Activated CD8-positive, alpha-beta T cell treated with anti-CD3 and anti-CD28 coated beads for 36 hours (primary cell): ENCODE measurements around the gene UBAC2. TPM values are rescaled to one million over a fixed set of nuclear protein-coding genes. Genes with fewer than 3 reads are reported as not detected.
A peak's percentile ranks its signal among the peaks of the same experiment; 100 is the strongest.

Experiments
- ATAC-seq: fragments of 200-7000 bp; cut with Tn5 transposase; one replicate; pipeline ENCODE4 v1.10.0; 2021; ENCODE audit warnings: mild to moderate bottlenecking, moderate library complexity
- CTCF ChIA-PET: fragments of 350-600 bp; sonication (Branson Sonifier 250); formaldehyde crosslinking; loops from one replicate; lab custom pipeline; 2021; ENCODE audit warnings: antibody characterized with exemption; lab: Charles Lee
- POLR2A ChIA-PET: fragments of 350-600 bp; sonication (Branson Sonifier 250); formaldehyde crosslinking; loops from one replicate; lab custom pipeline; 2021; ENCODE audit warnings: antibody characterized with exemption; lab: Charles Lee
- DNase-seq: peaks from one replicate; pipeline ENCODE4 v3.0.0-alpha.2; 2020
- H3K27ac Mint-ChIP-seq: one replicate; pipeline ENCODE4 v1.8.0; 2021; ENCODE audit warnings: mild to moderate bottlenecking, mixed read lengths
- H3K27me3 Mint-ChIP-seq: one replicate; pipeline ENCODE4 v1.8.0; 2021; ENCODE audit warnings: mixed read lengths
- H3K36me3 Mint-ChIP-seq: one replicate; pipeline ENCODE4 v1.8.0; 2021; ENCODE audit warnings: low read depth, mixed read lengths
- H3K4me1 Mint-ChIP-seq: one replicate; pipeline ENCODE4 v1.8.0; 2021; ENCODE audit warnings: low read depth, mixed read lengths
- H3K4me3 Mint-ChIP-seq: one replicate; pipeline ENCODE4 v1.8.0; 2021; ENCODE audit warnings: mild to moderate bottlenecking, moderate library complexity, mixed read lengths
- H3K9me3 Mint-ChIP-seq: one replicate; pipeline ENCODE4 v1.8.0; 2021; ENCODE audit warnings: mixed read lengths
- intact Hi-C: fragments of 100-400 bp; cut with micrococcal nuclease; formaldehyde crosslinking; loops from one replicate; pipeline ENCODE4 v1.10.0; 2022
- total RNA-seq, 2 experiments: library from RNA; stranded (reverse); gene quantifications; one replicate each; pipeline ENCODE4 v1.2.3, GENCODE V29; 2021
- TF ChIP-seq, protein P1 (sequence below): fragments of 200-600 bp; IDR thresholded peaks from one replicate; pipeline ENCODE4 v1.8.0; 2022; ENCODE audit warnings: antibody characterized with exemption, mild to moderate bottlenecking

UBAC2 gene
- total RNA-seq, 2 experiments from 2014 or later = 63.7 to 68.4 TPM

DNA sequence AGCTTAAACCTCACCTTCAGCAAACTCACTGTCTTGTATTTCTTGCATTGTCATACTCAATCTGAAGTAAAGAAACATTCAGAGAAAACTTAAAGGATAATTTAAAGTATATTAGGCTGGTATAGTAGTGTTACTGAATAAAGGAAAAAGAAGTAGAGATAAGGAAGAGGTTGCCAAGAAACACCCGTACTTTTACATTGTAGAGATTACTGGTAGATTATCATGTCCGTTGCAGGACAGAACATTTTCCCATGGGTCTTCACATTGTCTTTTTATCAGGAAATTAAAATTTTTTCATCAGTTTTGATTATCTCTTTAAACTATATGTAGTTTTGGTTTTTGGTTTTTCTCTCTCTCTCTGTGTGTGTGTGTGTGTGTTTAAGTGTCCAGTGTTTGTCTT lies 126.5 kb downstream of the UBAC2 start:
- intact Hi-C loops = no loop called here

DNA sequence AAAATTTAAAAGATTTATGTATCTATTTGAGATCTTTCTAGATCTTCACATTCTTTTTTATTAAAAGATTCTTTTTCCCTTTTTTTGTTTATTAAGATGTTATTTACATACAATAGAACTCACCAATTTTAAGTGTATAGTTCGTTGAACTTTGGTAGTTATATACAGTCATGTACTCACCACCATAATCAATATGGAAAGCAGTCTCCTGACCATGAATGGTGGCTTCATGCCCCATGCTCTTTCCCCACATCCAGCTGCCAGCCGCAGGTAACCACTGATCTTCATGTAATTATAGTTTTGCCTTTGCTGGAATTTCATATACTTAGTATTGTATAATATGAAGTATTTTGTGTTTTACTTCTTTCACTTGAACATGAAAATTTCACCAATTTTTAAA lies 127.1 kb downstream of the UBAC2 start:
- ATAC-seq (no peak), DNase-seq (no peak)
- Mint-ChIP-seq H3K4me1 (peaks cover 76% of the 10 kb centered on the region), H3K27me3 (no peaks in the 10 kb centered on the region), H3K9me3 (peaks cover 7% of the 10 kb centered on the region), H3K27ac (no peak overlapping the region), H3K36me3 (peaks cover 62% of the 10 kb centered on the region), H3K4me3 (no peak overlapping the region)
- ChIA-PET POLR2A (interaction anchor here (1.4 kb wide), 1 partner anchor 28 kb away, joined by 3 read pairs; no protein-coding TSS in a partner anchor), CTCF (interaction anchor here (0.8 to 2.8 kb wide), 5 partner anchors 51 to 110 kb away, joined by 3 to 10 read pairs (median 4); no protein-coding TSS in a partner anchor)
- intact Hi-C loops = no loop called here
- TF ChIP-seq, protein P1, sequence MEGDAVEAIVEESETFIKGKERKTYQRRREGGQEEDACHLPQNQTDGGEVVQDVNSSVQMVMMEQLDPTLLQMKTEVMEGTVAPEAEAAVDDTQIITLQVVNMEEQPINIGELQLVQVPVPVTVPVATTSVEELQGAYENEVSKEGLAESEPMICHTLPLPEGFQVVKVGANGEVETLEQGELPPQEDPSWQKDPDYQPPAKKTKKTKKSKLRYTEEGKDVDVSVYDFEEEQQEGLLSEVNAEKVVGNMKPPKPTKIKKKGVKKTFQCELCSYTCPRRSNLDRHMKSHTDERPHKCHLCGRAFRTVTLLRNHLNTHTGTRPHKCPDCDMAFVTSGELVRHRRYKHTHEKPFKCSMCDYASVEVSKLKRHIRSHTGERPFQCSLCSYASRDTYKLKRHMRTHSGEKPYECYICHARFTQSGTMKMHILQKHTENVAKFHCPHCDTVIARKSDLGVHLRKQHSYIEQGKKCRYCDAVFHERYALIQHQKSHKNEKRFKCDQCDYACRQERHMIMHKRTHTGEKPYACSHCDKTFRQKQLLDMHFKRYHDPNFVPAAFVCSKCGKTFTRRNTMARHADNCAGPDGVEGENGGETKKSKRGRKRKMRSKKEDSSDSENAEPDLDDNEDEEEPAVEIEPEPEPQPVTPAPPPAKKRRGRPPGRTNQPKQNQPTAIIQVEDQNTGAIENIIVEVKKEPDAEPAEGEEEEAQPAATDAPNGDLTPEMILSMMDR = no peak

More for the DNA sequence above, 126.5 kb downstream of the UBAC2 start:
- Mint-ChIP-seq H3K4me3 (no peak overlapping the region), H3K27me3 (no peaks in the 10 kb centered on the region), H3K27ac (no peak overlapping the region), H3K9me3 (peaks cover 7% of the 10 kb centered on the region), H3K36me3 (peaks cover 58% of the 10 kb centered on the region), H3K4me1 (peaks cover 76% of the 10 kb centered on the region)
- no peak for ATAC-seq
- no peak for DNase-seq
- TF ChIP-seq, protein P1 = no peak
- ChIA-PET POLR2A (interaction anchor here (0.6 to 1.4 kb wide), 2 partner anchors 29 to 273 kb away, joined by 3 read pairs; no protein-coding TSS in a partner anchor), CTCF (interaction anchor here (0.8 to 1.3 kb wide), 3 partner anchors 51 to 110 kb away, joined by 3 to 4 read pairs (median 3); no protein-coding TSS in a partner anchor)

DNA sequence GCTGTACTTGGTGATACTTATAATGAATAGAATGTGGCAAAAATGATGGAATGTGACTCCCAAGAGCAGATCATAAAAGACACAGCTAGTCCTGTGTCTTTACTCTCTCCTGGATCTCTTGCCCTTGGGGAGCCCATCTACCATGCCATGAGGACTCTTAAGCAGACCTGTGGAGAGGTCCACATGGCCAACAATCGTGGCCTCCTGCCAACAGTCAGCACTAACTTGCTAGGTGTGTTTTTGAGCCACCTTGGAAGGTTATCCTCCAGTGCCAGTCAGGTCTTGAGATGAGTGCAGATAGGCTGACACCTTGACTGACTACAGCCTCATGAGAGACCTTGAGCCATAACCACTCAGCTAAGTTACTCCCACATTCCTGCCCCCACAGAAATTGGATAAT lies 128.8 kb downstream of the UBAC2 start:
- H3K27ac Mint-ChIP-seq = no peak overlapping the region
- H3K4me3 Mint-ChIP-seq = no peak overlapping the region
- POLR2A ChIA-PET = interaction anchor here (0.8 to 2.2 kb wide), 3 partner anchors 7 to 469 kb away, joined by 3 to 7 read pairs (median 4); no protein-coding TSS in a partner anchor
- ATAC-seq = no peak
- TF ChIP-seq, protein P1 = no peak
- peaks cover 57% of the 10 kb centered on the region for H3K36me3 Mint-ChIP-seq
- peaks cover 7% of the 10 kb centered on the region for H3K9me3 Mint-ChIP-seq
- DNase-seq = no peak
- intact Hi-C loops = no loop called here
- peaks cover 70% of the 10 kb centered on the region for H3K4me1 Mint-ChIP-seq
- CTCF ChIA-PET = interaction anchor here (1.5 to 4.0 kb wide), 4 partner anchors 23 to 107 kb away, joined by 5 to 20 read pairs (median 10); no protein-coding TSS in a partner anchor
- H3K27me3 Mint-ChIP-seq = no peaks in the 10 kb centered on the region

DNA sequence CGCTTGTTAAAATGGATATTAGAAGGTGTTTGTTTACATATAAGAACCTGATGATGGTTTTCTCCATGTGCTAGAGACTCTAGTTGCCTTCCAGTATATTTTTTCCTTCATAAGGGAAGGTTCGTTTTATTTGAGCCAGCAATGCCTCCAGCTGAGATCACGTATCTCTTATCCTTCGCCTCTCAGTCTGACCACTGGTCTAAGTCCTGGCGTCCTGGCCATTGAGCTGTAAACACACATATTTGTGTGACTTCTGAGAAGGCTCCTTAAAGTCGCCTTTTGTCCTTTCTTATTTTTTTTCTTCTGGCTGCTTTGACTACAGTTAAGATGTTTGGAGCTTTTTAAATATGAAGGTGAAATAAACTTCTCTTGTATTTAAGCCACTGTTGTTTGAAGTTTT lies 130.3 kb downstream of the UBAC2 start:
- Mint-ChIP-seq H3K4me3 (no peak overlapping the region), H3K27ac (no peak overlapping the region), H3K36me3 (peaks cover 52% of the 10 kb centered on the region), H3K9me3 (peaks cover 7% of the 10 kb centered on the region), H3K4me1 (peaks cover 66% of the 10 kb centered on the region), H3K27me3 (no peaks in the 10 kb centered on the region)
- TF ChIP-seq, protein P1 = no peak
- ATAC-seq (no peak), DNase-seq (no peak)
- ChIA-PET POLR2A (interaction anchor here (1.1 to 2.2 kb wide), 4 partner anchors 9 to 25 kb away, joined by 3 to 7 read pairs (median 4); no protein-coding TSS in a partner anchor), CTCF (interaction anchor here (0.7 to 4.0 kb wide), 11 partner anchors 11 to 154 kb away, joined by 3 to 20 read pairs (median 3); no protein-coding TSS in a partner anchor)
- intact Hi-C loops = no loop called here

DNA sequence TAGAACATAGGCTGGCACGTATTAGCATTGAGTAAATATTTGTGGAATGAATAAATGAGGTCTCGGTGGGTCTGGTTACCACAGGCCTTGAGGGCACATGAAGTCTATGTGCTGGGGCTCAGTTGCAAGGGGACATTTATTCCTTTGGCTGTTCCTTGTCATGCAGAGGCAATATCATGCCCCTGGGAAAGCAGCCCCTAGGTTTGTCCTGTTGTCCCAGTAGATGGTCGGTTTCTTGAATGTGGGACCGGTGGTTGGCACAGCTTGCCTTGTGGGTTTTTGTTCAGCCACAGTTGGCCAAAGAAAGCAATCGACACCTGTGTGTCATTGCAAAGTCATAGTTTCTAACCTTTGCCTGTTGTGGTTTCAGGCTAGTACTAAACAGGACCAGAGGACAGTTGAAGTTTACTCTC lies 131.2 kb downstream of the UBAC2 start:
- POLR2A ChIA-PET = interaction anchor here (1.4 to 2.1 kb wide), 2 partner anchors 22 to 26 kb away, joined by 3 to 5 read pairs; no protein-coding TSS in a partner anchor
- ATAC-seq (peak; percentile 80), DNase-seq (peak; percentile 57)
- Mint-ChIP-seq H3K4me3 (no peak overlapping the region), H3K9me3 (peaks cover 7% of the 10 kb centered on the region), H3K36me3 (peaks cover 55% of the 10 kb centered on the region), H3K4me1 (peaks cover 68% of the 10 kb centered on the region), H3K27ac (peak overlapping the region; percentile 60), H3K27me3 (no peaks in the 10 kb centered on the region)
- TF ChIP-seq, protein P1 = no peak
- intact Hi-C loops = no loop called here
- CTCF ChIA-PET = interaction anchor here (1.1 to 4.0 kb wide), 5 partner anchors 22 to 155 kb away, joined by 3 to 20 read pairs (median 3); no protein-coding TSS in a partner anchor
